Measurements from ENCODE around the gene GALM.
"Not testable (repeated sequence)": the region's sequence is repeated elsewhere in the genome, so short reads cannot be mapped to it uniquely, and the experiment has no call there.

Gene GALM

DNA sequence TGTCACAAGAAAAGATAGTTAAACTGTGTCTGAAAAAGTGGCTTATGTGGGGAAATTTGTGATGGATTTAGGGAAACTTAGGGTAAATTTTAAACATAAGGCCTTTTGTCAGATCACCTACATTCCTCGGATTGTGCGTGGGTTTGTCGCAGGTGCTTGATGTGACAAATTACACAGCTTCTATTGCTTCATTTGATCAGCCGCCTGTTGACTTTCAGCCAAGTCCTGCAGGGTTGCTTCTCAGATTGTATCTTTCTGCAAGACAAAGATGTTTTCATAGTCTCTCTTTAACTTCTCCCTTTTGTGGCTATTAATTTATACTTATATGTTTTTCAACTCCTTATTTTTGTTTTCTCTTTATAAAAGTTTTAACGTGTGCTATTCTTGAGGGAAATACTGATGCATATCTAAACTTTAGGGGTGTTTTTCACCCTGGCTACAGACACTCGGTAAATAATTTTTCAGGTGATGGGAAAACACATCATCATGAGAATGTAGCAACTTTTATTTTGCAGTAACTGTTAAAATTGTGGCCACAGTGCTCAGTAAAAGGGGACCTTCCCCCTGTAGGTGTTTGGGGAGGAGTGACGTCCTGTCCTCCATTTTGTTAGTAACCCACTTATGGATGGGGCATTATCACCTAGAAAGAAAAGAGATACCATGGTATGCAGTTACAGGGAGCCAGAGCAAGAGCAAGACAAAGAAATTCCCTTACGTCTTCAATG lies 31.4 kb downstream of the GALM start:
- no peak for DNase-seq (ENCODE audit: low read depth)
- H3K4me3 ChIP-seq (ENCODE audit: low read depth, low read length): no peak overlapping the region
- TF ChIP-seq, protein P1, sequence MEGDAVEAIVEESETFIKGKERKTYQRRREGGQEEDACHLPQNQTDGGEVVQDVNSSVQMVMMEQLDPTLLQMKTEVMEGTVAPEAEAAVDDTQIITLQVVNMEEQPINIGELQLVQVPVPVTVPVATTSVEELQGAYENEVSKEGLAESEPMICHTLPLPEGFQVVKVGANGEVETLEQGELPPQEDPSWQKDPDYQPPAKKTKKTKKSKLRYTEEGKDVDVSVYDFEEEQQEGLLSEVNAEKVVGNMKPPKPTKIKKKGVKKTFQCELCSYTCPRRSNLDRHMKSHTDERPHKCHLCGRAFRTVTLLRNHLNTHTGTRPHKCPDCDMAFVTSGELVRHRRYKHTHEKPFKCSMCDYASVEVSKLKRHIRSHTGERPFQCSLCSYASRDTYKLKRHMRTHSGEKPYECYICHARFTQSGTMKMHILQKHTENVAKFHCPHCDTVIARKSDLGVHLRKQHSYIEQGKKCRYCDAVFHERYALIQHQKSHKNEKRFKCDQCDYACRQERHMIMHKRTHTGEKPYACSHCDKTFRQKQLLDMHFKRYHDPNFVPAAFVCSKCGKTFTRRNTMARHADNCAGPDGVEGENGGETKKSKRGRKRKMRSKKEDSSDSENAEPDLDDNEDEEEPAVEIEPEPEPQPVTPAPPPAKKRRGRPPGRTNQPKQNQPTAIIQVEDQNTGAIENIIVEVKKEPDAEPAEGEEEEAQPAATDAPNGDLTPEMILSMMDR (IDR thresholded peaks at IDR 0.05; ENCODE audit: low read depth, low read length, missing control alignments): no peak

DNA sequence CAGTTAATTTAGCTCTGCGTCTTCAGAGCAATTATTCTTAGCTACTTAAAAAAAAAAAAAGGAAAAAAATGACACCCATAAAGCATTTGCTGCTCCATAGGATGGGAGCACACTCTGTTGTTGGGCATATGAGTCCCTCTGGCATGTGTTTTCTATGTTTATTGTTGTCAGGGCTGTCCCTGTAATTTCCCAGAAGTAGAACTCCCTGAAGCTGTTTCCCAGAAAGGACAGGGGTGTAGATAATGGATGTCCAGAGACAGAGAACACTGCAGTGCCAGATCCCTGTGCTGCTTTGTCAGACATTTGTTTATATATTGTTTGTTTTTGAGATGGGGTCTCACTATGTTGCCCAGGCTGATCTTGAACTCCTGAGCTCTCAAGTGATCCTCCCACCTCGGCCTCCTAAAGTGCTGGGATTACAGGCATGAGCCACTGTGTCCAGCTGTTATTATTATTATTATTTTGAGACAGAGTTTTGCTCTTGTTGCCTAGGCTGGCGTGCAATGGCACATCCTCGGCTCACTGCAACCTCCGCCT lies 32.6 kb downstream of the GALM start:
- TF ChIP-seq, protein P1 (IDR thresholded peaks at IDR 0.05; ENCODE audit: low read depth, low read length, missing control alignments): no peak
- no peak overlapping the region for H3K4me3 ChIP-seq (ENCODE audit: low read depth, low read length)
- no peak for DNase-seq (ENCODE audit: low read depth)

DNA sequence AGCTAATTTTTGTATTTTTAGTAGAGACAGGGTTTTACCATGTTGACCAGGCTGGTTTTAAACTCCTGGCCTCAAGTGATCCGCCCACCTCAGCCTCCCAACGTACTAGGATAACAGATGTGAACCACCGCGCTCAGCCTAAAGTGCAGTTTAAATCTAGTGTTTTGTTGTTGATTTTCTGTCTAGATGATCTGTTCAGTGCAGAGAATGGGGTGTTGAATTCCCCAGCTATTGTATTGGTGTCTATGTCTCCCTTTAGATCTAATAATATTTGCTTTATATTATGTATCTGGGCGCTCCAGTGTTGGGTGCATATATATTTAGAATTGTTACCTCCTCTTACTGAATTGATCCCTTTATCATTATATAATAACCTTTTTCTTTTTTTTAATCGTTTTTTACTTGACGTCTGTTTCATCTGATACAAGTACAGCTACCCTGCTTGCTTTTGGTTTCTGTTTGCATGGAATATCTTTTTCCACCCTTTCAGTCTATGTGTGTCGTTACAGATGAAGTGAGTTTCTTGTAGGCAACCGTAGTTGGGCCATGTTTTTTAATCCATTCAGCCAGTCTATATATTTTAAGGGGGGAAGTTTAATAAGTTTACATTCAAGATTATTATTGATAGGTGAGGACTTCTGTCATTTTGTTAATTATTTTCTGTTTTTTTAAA lies 34.3 kb downstream of the GALM start:
- H3K4me3 ChIP-seq (ENCODE audit: low read depth, low read length): no peak overlapping the region
- DNase-seq (ENCODE audit: low read depth): no peak
- TF ChIP-seq, protein P1 (IDR thresholded peaks at IDR 0.05; ENCODE audit: low read depth, low read length, missing control alignments): no peak

DNA sequence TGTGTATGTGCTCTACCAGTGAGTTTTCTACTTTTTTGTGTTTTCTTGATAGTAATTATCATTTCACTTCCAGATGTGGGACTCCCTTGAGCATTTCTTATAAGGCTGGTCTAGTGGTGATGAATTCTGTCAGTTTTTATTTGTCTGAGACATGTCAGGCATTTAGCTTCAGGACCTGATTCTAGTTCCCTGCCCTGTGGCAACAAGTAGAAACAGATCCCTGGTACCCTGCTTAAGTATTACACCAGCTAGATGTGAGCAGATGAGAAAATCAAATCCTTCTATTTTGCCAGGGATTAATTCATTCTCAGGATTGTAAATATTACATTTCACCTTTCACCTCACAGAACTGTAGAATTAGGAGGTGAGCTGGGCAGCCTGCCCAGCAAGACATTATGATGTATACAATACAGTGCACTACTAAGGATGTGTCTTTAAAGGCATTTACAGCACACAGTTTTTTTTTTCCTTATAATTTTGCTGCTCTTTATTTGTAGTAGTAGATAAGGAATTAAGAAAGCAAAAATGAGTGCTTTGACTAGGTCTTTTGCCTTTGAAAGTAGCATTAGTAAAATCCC lies 35.1 kb downstream of the GALM start:
- no peak overlapping the region for H3K4me3 ChIP-seq (ENCODE audit: low read depth, low read length)
- DNase-seq (ENCODE audit: low read depth): no peak
- TF ChIP-seq, protein P1 (IDR thresholded peaks at IDR 0.05; ENCODE audit: low read depth, low read length, missing control alignments): no peak

DNA sequence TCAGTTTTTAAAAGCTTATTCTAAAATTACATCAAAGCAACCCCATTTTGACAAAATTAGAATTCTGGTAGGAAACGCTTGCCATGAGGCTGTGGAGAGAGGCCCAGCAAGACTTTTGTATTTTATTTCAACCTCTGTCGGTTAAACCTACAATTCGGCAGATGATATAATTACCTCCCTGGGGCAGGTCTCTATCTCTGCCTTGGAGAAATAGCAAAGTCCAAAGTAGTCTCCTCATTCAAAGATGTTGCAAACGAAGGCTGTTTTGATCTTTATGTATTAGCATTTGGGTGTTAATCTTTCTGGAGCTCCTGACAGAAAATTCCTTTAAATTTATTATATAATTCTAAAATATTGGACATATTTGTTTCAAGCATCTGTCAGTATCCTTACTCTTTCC lies 35.6 kb downstream of the GALM start:
- H3K4me3 ChIP-seq (ENCODE audit: low read depth, low read length): no peak overlapping the region
- no peak for DNase-seq (ENCODE audit: low read depth)
- TF ChIP-seq, protein P1 (IDR thresholded peaks at IDR 0.05; ENCODE audit: low read depth, low read length, missing control alignments): no peak

DNA sequence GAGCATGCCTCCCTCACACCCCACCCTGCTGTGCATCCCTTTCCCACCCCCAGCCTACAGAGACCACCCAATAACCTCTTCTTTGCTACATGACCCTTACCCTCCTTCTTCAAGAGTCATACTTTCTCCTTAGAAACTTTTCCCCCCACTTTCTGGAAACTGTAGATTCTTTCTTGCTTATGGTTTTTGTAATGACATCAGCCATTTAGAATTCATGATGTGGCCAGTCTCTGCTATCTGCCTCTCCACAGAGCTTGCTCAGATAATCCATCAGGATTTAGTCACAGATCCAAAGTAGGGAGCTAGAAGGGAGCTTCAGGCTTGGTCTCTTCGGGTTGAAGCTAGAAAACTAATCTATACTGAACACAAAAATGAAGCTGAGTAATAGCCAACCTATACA lies 36.5 kb downstream of the GALM start:
- no peak overlapping the region for H3K4me3 ChIP-seq (ENCODE audit: low read depth, low read length)
- TF ChIP-seq, protein P1 (IDR thresholded peaks at IDR 0.05; ENCODE audit: low read depth, low read length, missing control alignments): no peak
- DNase-seq (ENCODE audit: low read depth): no peak

DNA sequence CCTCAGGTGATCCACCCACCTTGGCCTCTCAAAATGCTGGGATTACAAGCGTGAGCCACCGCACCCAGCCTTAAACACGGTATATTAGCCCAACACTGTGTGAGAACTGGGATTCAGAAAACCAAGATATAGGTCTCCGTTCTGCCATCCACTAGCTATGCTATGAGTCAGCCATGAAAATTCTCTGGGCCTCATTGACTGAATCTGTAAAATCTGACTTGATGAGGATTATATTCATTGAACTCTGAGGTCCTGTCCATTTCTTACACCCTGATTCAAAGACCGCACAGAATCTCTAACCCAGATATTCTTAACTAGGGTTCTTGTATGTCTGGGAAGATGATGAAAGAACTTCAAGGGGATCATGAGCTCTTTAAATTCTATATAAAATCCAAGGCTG lies 37.4 kb downstream of the GALM start:
- DNase-seq (ENCODE audit: low read depth); H3K4me3 ChIP-seq (ENCODE audit: low read depth, low read length): not testable (repeated sequence)
